DMS53 treated with DMSO at 0.1 percent for 48 hours (cell line): ENCODE data around the gene PPBP.

ENCODE experiments used
- DNase-seq: peaks from one replicate; lab custom pipeline; 2025; ENCODE audit not compliant: unreplicated experiment; lab: John Stamatoyannopoulos, UW

The PPBP gene

GRCh38 chr4:73988061-73988460, at the start of gene PPBP:
Gene PPBP (minus strand): TSS chr4:73988190. CDS start chr4:73988103, 87 bp downstream.
- no peak for DNase-seq

GRCh38 chr4:74037076-74037955, 49.3 kb upstream of the PPBP start:
- DNase-seq: no peak

- DNase-seq: no peak
These were observed 45.7 kb upstream of the PPBP start for GRCh38 chr4:74033739-74034138.

GRCh38 chr4:74032064-74032463, 44.1 kb upstream of the PPBP start:
- peak; percentile 10 for DNase-seq

GRCh38 chr4:74031576-74031975, 43.6 kb upstream of the PPBP start:
- no peak for DNase-seq

GRCh38 chr4:74030285-74030684, 42.3 kb upstream of the PPBP start:
- no peak for DNase-seq

GRCh38 chr4:74028504-74028903, 40.5 kb upstream of the PPBP start:
- no peak for DNase-seq

GRCh38 chr4:74023709-74024108, 35.7 kb upstream of the PPBP start:
- DNase-seq: no peak

- DNase-seq: no peak
These were observed 33.6 kb upstream of the PPBP start for GRCh38 chr4:74021601-74022000.

GRCh38 chr4:74018771-74019170, 30.8 kb upstream of the PPBP start:
- no peak for DNase-seq

- no peak for DNase-seq
These were observed 30.1 kb upstream of the PPBP start for GRCh38 chr4:74018116-74018515.

- DNase-seq: no peak
These were observed 28.1 kb upstream of the PPBP start for GRCh38 chr4:74016068-74016467.

- no peak for DNase-seq
These were observed 27.3 kb upstream of the PPBP start for GRCh38 chr4:74015126-74015780.

- DNase-seq: no peak
These were observed 26.3 kb upstream of the PPBP start for GRCh38 chr4:74014332-74014731.

- DNase-seq: no peak
These were observed 25.3 kb upstream of the PPBP start for GRCh38 chr4:74013264-74013663.

GRCh38 chr4:74012130-74012529, 24.1 kb upstream of the PPBP start:
- DNase-seq: no peak

- DNase-seq: no peak
These were observed 21.3 kb upstream of the PPBP start for GRCh38 chr4:74009307-74009706.

GRCh38 chr4:74006009-74006476, 18.1 kb upstream of the PPBP start:
- no peak for DNase-seq

GRCh38 chr4:74005528-74005927, 17.5 kb upstream of the PPBP start:
- no peak for DNase-seq

GRCh38 chr4:74004668-74005067, 16.7 kb upstream of the PPBP start:
- DNase-seq: no peak

- no peak for DNase-seq
These were observed 12.3 kb upstream of the PPBP start for GRCh38 chr4:74000301-74000700.
